Measurements from ENCODE around the gene SMAD4. TPM values are rescaled to one million over a fixed set of nuclear protein-coding genes. Genes with fewer than 3 reads are reported as not detected.

Gene SMAD4
- total and polyA plus RNA-seq, 10 donors = 8.9 to 139 (median 95.9) TPM

DNA sequence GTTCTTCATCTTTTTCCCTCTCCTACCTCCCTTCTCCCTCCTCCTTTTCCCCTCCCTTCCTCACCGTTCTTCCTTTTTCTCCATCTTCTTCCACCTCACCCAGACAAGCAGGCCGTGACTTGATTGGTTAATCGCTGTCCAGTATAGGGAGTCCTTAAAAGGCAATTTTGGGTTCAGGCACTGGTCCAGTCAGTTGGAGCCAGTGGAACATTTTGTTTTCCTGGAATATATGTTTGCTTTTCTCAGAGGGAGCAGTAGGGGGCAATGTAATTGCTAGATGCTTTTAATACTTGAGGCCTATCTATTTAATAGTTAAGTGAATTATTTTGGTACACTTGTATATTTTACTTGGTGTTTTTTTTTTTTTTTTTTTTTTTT is 47.2 kb upstream of the SMAD4 start:
- Histone ChIP-seq H3K4me3 (no peak overlapping the region), H3K4me1 (no peaks in the 10 kb centered on the region)
- WGBS, 5 donors = 92 to 95% (median 94%) methylated on average over 3 of the region's 3 CpGs

GRCh38 chr18:50986360-50987087 is 43.5 kb upstream of the SMAD4 start:
- H3K27me3 ChIP-seq (replicated peaks in 1 of 7) = no peaks in the 10 kb centered on the region
- TF ChIP-seq CTCF (IDR thresholded peaks at IDR 0.05 in 8 of 11, conservative IDR thresholded peaks at IDR 0.05 in 3 of 11) (no peak), POLR2AphosphoS5 (IDR thresholded peaks at IDR 0.05) (no peak), POLR2A (IDR thresholded peaks at IDR 0.05) (no peak)
- H3K27ac ChIP-seq = no peak overlapping the region
- peaks cover 0 to 58% (median 13%) of the 10 kb centered on the region in 6 donors for H3K36me3 ChIP-seq
- intact Hi-C loops (cut with DNase I; ENCODE audit: low total_unique reads) = no loop called here
- 84 to 98% (median 90%) methylated on average over 2 of the region's 2 CpGs for WGBS, 5 donors
- no peak for DNase-seq
- no peaks in the 10 kb centered on the region for H3K9me3 ChIP-seq
- no peaks in the 10 kb centered on the region for H3K4me1 ChIP-seq
- H3K4me3 ChIP-seq = no peak overlapping the region

More for the DNA sequence above, 47.2 kb upstream of the SMAD4 start:
- Histone ChIP-seq H3K36me3 (peaks cover 0 to 80% (median 26%) of the 10 kb centered on the region in 6 donors), H3K27ac (no peak overlapping the region), H3K27me3 (replicated peaks in 1 of 7) (no peaks in the 10 kb centered on the region), H3K9me3 (peaks cover 0 to 6% (median 2%) of the 10 kb centered on the region in 8 donors)
- DNase-seq = no peak
- no peak for TF ChIP-seq CTCF (IDR thresholded peaks at IDR 0.05 in 8 of 11, conservative IDR thresholded peaks at IDR 0.05 in 3 of 11)
- no peak for TF ChIP-seq POLR2A (IDR thresholded peaks at IDR 0.05)
- no peak for TF ChIP-seq POLR2AphosphoS5 (IDR thresholded peaks at IDR 0.05)
- intact Hi-C loops (cut with DNase I; ENCODE audit: low total_unique reads) = no loop called here

DNA sequence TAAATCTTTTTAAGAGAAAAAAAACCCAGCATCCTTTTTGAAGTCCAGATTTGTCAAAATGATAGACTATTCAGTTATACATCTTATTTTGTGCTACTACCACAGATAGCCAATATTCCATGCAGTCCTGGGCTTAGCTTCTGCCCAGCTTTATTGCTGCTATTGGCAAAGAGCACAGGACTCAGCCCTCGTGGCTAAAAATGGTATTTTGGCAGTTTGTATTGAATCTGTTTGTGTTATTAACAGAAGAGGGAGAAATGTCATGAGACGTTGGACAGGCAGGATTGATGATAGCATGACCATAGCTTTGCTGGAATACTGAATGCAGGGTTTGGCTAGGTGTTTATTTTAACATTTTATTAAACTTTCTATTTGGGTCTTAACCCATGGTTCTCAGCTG is 42.8 kb upstream of the SMAD4 start:
- 66 to 87% (median 80%) methylated on average over 2 of the region's 2 CpGs for WGBS, 5 donors
- no peak overlapping the region for H3K27ac ChIP-seq
- no peak for TF ChIP-seq POLR2A (IDR thresholded peaks at IDR 0.05)
- no peak for TF ChIP-seq POLR2AphosphoS5 (IDR thresholded peaks at IDR 0.05)
- no peak for TF ChIP-seq CTCF (IDR thresholded peaks at IDR 0.05 in 8 of 11, conservative IDR thresholded peaks at IDR 0.05 in 3 of 11)
- no peaks in the 10 kb centered on the region for H3K4me1 ChIP-seq
- no peak for DNase-seq
- no peaks in the 10 kb centered on the region for H3K9me3 ChIP-seq
- H3K4me3 ChIP-seq = no peak overlapping the region
- H3K27me3 ChIP-seq (replicated peaks in 1 of 7) = no peaks in the 10 kb centered on the region
- peaks cover 0 to 53% (median 13%) of the 10 kb centered on the region in 6 donors for H3K36me3 ChIP-seq
- intact Hi-C loops (cut with DNase I; ENCODE audit: low total_unique reads) = no loop called here

DNA sequence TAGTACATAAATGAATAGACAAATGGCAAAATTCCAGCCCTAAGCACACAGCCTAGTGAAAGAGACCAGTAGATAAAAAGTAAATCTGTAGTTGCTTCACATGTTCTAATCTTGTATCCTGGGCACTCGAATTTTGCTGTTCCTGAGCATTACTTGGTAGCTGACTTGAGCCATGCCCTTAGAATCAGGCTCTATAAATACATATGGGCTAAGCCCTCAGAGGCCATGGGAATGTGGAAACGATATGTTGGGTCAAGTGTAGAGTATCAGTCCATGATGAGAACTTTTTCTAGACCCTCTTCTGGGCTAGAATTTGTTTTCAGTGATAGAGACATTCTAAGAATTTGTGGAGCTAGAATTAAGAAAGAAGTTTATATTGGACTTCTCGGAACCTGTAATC is 40.3 kb upstream of the SMAD4 start:
- Histone ChIP-seq H3K27ac (no peak overlapping the region), H3K27me3 (replicated peaks in 1 of 7) (no peaks in the 10 kb centered on the region), H3K4me1 (no peaks in the 10 kb centered on the region), H3K4me3 (no peak overlapping the region), H3K9me3 (no peaks in the 10 kb centered on the region), H3K36me3 (peaks cover 0 to 44% (median 7%) of the 10 kb centered on the region in 6 donors)
- intact Hi-C loops (cut with DNase I; ENCODE audit: low total_unique reads) = no loop called here
- DNase-seq = no peak
- WGBS, 5 donors = 94 to 99% (median 98%) methylated on average over 3 of the region's 3 CpGs
- TF ChIP-seq POLR2A (IDR thresholded peaks at IDR 0.05) (no peak), POLR2AphosphoS5 (IDR thresholded peaks at IDR 0.05) (no peak), CTCF (IDR thresholded peaks at IDR 0.05 in 8 of 11, conservative IDR thresholded peaks at IDR 0.05 in 3 of 11) (no peak)
